GM23338 (cell line): ENCODE results near the gene VIPR1. TPM values are rescaled to one million over a fixed set of nuclear protein-coding genes. Genes with fewer than 3 reads are reported as not detected.

Experiments used
- ATAC-seq: fragments of 200-7000 bp; cut with Tn5 transposase; 3 replicates; pipeline ENCODE4 v1.9.1; 2020
- DNase-seq: peaks from one replicate; pipeline ENCODE4 v3.0.0-alpha.2; 2015; ENCODE audit warnings: low spot score
- H2AFZ ChIP-seq: fragments of 200-600 bp; sonication (generic); 2 replicates; pipeline ENCODE4 v1.8.0; 2016; ENCODE audit warnings: antibody characterized with exemption, mild to moderate bottlenecking, moderate library complexity
- H3F3A ChIP-seq: fragments of 200-600 bp; sonication (generic); replicated peaks from 2 replicates; pipeline ENCODE4 v1.8.0; 2017; ENCODE audit warnings: antibody characterized with exemption, mixed run types, low read depth
- H3K27ac ChIP-seq: fragments of 200-600 bp; sonication (generic); 2 replicates; pipeline ENCODE4 v1.6.1; 2016; ENCODE audit warnings: low read depth
- H3K27me3 ChIP-seq: fragments of 200-600 bp; sonication (generic); 2 replicates; pipeline ENCODE4 v1.8.0; 2016; ENCODE audit warnings: mild to moderate bottlenecking, mixed run types, moderate library complexity; ENCODE audit not compliant: insufficient read depth
- H3K36me3 ChIP-seq: fragments of 200-600 bp; sonication (generic); 2 replicates; pipeline ENCODE4 v1.8.0; 2016; ENCODE audit warnings: mild to moderate bottlenecking; ENCODE audit not compliant: insufficient read depth
- H3K4me1 ChIP-seq: fragments of 200-600 bp; sonication (generic); 2 replicates; pipeline ENCODE4 v1.8.0; 2016; ENCODE audit warnings: mild to moderate bottlenecking, moderate library complexity; ENCODE audit not compliant: insufficient read depth
- H3K4me2 ChIP-seq: fragments of 200-600 bp; sonication (generic); 2 replicates; pipeline ENCODE4 v1.7.1; 2017; ENCODE audit warnings: mixed run types
- H3K4me3 ChIP-seq: fragments of 200-600 bp; sonication (generic); 2 replicates; pipeline ENCODE4 v1.6.1; 2016; ENCODE audit warnings: mixed run types
- H3K79me2 ChIP-seq: fragments of 200-600 bp; sonication (generic); replicated peaks from 2 replicates; pipeline ENCODE4 v1.8.0; 2017; ENCODE audit warnings: mild to moderate bottlenecking; ENCODE audit not compliant: insufficient read depth
- H3K9me2 ChIP-seq: fragments of 200-600 bp; sonication (generic); 2 replicates; pipeline ENCODE4 v1.8.0; 2017; ENCODE audit not compliant: insufficient read depth
- H4K20me1 ChIP-seq: fragments of 200-600 bp; sonication (generic); replicated peaks from 2 replicates; pipeline ENCODE4 v1.8.0; 2017; ENCODE audit warnings: mild to moderate bottlenecking; ENCODE audit not compliant: insufficient read depth
- H3K27ac Mint-ChIP-seq: 2 replicates; pipeline ENCODE4 v1.8.0; 2020; ENCODE audit warnings: inconsistent platforms, mild to moderate bottlenecking, moderate library complexity, mixed read lengths
- H3K27me3 Mint-ChIP-seq: 3 replicates; pipeline ENCODE4 v1.8.0; 2022; ENCODE audit warnings: low read depth, mild to moderate bottlenecking, moderate library complexity, mixed read lengths, inconsistent platforms; ENCODE audit not compliant: insufficient read depth, poor library complexity
- H3K36me3 Mint-ChIP-seq: 3 replicates; pipeline ENCODE4 v1.8.0; 2021; ENCODE audit warnings: low read depth, mild to moderate bottlenecking, inconsistent platforms, moderate library complexity, mixed read lengths
- H3K4me1 Mint-ChIP-seq: 3 replicates; pipeline ENCODE4 v1.8.0; 2020; ENCODE audit warnings: mild to moderate bottlenecking, inconsistent platforms, mixed read lengths
- H3K4me3 Mint-ChIP-seq: 3 replicates; pipeline ENCODE4 v1.8.0; 2021; ENCODE audit warnings: moderate library complexity, mild to moderate bottlenecking, inconsistent platforms, mixed read lengths
- H3K9me3 Mint-ChIP-seq: 3 replicates; pipeline ENCODE4 v1.8.0; 2020; ENCODE audit warnings: moderate library complexity, mild to moderate bottlenecking, inconsistent platforms, mixed read lengths
- CTCF ChIP-seq, 2 experiments: fragments of 200-600 bp in 1 of 2; sonication (generic) in 1 of 2; conservative IDR thresholded peaks; 2 replicates each; pipeline versions ENCODE4 v1.5.1 to v1.6.1; 2016 to 2017; ENCODE audit warnings: antibody characterized with exemption in 2 of 2, low read depth in 2 of 2, mild to moderate bottlenecking in 2 of 2, moderate library complexity in 1 of 2
- ETS1 ChIP-seq: IDR thresholded peaks from 2 replicates; pipeline ENCODE4 v1.6.1; 2016; ENCODE audit warnings: antibody characterized with exemption
- EZH2 ChIP-seq: fragments of 200-600 bp; sonication (generic); IDR thresholded peaks from one replicate; pipeline ENCODE4 v1.8.0; 2017; ENCODE audit warnings: antibody characterized with exemption, mild to moderate bottlenecking, low read depth; ENCODE audit not compliant: unreplicated experiment
- JUNB ChIP-seq: IDR thresholded peaks from one replicate; pipeline ENCODE4 v1.6.1; 2016; ENCODE audit warnings: antibody characterized with exemption; ENCODE audit not compliant: unreplicated experiment
- NANOG ChIP-seq: IDR thresholded peaks from 2 replicates; pipeline ENCODE4 v1.6.1; 2016; ENCODE audit warnings: antibody characterized with exemption, borderline replicate concordance
- POLR2AphosphoS5 ChIP-seq: IDR thresholded peaks from 2 replicates; pipeline ENCODE4 v1.6.1; 2016; ENCODE audit warnings: antibody characterized with exemption, low read depth
- ZNF114 ChIP-seq: fragments of 250-450 bp; sonication (Bioruptor Pico); IDR thresholded peaks from 2 replicates; pipeline ENCODE4 v1.5.0; 2020; ENCODE audit warnings: mild to moderate bottlenecking, moderate library complexity
- ZNF331 ChIP-seq: fragments of 250-450 bp; sonication (Bioruptor Pico); IDR thresholded peaks from 2 replicates; pipeline ENCODE4 v1.5.0; 2020; ENCODE audit warnings: low read depth, mild to moderate bottlenecking, moderate library complexity
- ZNF462 ChIP-seq: fragments of 250-450 bp; sonication (Bioruptor Pico); IDR thresholded peaks from 2 replicates; pipeline ENCODE4 v1.5.0; 2020; ENCODE audit warnings: mild to moderate bottlenecking, moderate library complexity
- polyA plus RNA-seq: library from polyadenylated mRNA; unstranded; fragments of >200 nt; fragmentation: Nextera tagmentation; extraction: Ambion mirVana; gene quantifications from 2 replicates; pipeline ENCODE4 v1.2.1, GENCODE V29; 2016
- total RNA-seq: library from RNA; depleted of rRNA; stranded (reverse); fragments of >200 nt; shearing (Covaris generic); gene quantifications from 2 replicates; pipeline ENCODE4 v1.2.3, GENCODE V29; 2014

Gene VIPR1
- total and polyA plus RNA-seq, 2 experiments from 2014 or later: 6.3 to 19.3 TPM

GRCh38 chr3:42517117-42517516 is 14.7 kb downstream of the VIPR1 start:
- Mint-ChIP-seq H3K4me3 (no peak overlapping the region), H3K36me3 (no peaks in the 10 kb centered on the region; the same call in 2 of the 3 replicates), H3K4me1 (no peaks in the 10 kb centered on the region), H3K27ac (no peak overlapping the region), H3K27me3 (no peaks in the 10 kb centered on the region), H3K9me3 (no peaks in the 10 kb centered on the region)
- ATAC-seq (no peak), DNase-seq (no peak)
- H3K4me2 ChIP-seq: no peak overlapping the region
- no peaks in the 10 kb centered on the region for H3F3A ChIP-seq
- no peaks in the 10 kb centered on the region for H3K79me2 ChIP-seq
- H4K20me1 ChIP-seq: no peaks in the 10 kb centered on the region
- H3K9me2 ChIP-seq: no peaks in the 10 kb centered on the region
- H3K27ac ChIP-seq: no peak overlapping the region
- H3K36me3 ChIP-seq: no peaks in the 10 kb centered on the region
- H3K4me3 ChIP-seq: no peak overlapping the region
- TF ChIP-seq ETS1: no peak
- TF ChIP-seq ZNF114 (CRISPR knock-in tag): no peak
- TF ChIP-seq EZH2: no peak
- no peak for TF ChIP-seq POLR2AphosphoS5
- TF ChIP-seq NANOG: no peak
- TF ChIP-seq JUNB: no peak
- TF ChIP-seq ZNF331 (CRISPR knock-in tag): no peak
- no peaks in the 10 kb centered on the region for H3K4me1 ChIP-seq
- H3K27me3 ChIP-seq: no peaks in the 10 kb centered on the region
- H2AFZ ChIP-seq: no peak overlapping the region

GRCh38 chr3:42518800-42519567 is 16.5 kb downstream of the VIPR1 start:
- no peaks in the 10 kb centered on the region for H3F3A ChIP-seq
- no peak overlapping the region for H3K27ac ChIP-seq
- Mint-ChIP-seq H3K27me3 (peaks cover 2% of the 10 kb centered on the region), H3K36me3 (no peaks in the 10 kb centered on the region), H3K27ac (no peak overlapping the region), H3K4me1 (no peaks in the 10 kb centered on the region), H3K4me3 (no peak overlapping the region), H3K9me3 (no peaks in the 10 kb centered on the region)
- H4K20me1 ChIP-seq: no peaks in the 10 kb centered on the region
- H3K79me2 ChIP-seq: no peaks in the 10 kb centered on the region
- TF ChIP-seq ZNF462 (no peak), ZNF331 (CRISPR knock-in tag) (no peak), CTCF (conservative IDR thresholded peaks at IDR 0.05; ENCODE audit: low read depth in 2 of 2) (peak; percentile 63 to 84), JUNB (no peak), NANOG (no peak)
- H3K36me3 ChIP-seq: no peaks in the 10 kb centered on the region
- no peaks in the 10 kb centered on the region for H3K9me2 ChIP-seq
- no peaks in the 10 kb centered on the region for H3K4me1 ChIP-seq
- ATAC-seq: peak; percentile 91
- H3K4me3 ChIP-seq: no peak overlapping the region
- H3K27me3 ChIP-seq: no peaks in the 10 kb centered on the region
- no peak overlapping the region for H3K4me2 ChIP-seq
- H2AFZ ChIP-seq: no peak overlapping the region
- DNase-seq: peak; percentile 79
